ENCODE data around the gene HOXA7.

- no peak for TF ChIP-seq EZH2phosphoT487 (IDR thresholded peaks at IDR 0.05; ENCODE audit: insufficient read depth, low read depth)
- TF ChIP-seq EZH2 (IDR thresholded peaks at IDR 0.05; ENCODE audit: insufficient read depth, poor library complexity, severe bottlenecking): no peak
Observed at GRCh38 chr7:27142580-27143022, 13.9 kb downstream of the HOXA7 start.
